HG03469 (cell line): ENCODE data around the gene SP2.
A peak's percentile ranks its signal among the peaks of the same experiment; 100 is the strongest.

Experiments
- ATAC-seq: cut with Tn5 transposase; IDR thresholded peaks from one replicate; pipeline ENCODE4 v1.9.1; 2021; ENCODE audit warnings: mild to moderate bottlenecking, moderate library complexity, moderate number of reproducible peaks; ENCODE audit not compliant: unreplicated experiment

SP2 gene

DNA sequence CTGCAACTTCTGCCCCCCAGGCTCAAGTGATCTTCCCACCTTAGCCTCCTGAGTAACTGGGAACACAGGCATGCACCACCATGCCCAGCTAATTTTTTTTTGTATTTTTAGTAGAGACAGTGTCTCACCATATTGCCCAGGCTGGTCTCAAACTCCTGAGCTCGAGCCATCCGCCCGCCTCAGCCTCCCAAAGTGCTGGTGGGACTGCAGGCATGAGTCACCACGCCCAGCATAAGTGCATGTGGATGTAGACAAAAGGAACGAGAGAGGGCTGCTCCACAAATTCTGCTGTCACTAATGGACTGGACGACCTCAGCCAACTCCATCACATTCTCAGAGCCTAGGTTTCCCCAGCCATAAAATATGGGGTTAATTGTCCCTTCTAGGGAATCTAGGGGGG lies 7.7 kb upstream of the SP2 start:
- no peak for ATAC-seq

DNA sequence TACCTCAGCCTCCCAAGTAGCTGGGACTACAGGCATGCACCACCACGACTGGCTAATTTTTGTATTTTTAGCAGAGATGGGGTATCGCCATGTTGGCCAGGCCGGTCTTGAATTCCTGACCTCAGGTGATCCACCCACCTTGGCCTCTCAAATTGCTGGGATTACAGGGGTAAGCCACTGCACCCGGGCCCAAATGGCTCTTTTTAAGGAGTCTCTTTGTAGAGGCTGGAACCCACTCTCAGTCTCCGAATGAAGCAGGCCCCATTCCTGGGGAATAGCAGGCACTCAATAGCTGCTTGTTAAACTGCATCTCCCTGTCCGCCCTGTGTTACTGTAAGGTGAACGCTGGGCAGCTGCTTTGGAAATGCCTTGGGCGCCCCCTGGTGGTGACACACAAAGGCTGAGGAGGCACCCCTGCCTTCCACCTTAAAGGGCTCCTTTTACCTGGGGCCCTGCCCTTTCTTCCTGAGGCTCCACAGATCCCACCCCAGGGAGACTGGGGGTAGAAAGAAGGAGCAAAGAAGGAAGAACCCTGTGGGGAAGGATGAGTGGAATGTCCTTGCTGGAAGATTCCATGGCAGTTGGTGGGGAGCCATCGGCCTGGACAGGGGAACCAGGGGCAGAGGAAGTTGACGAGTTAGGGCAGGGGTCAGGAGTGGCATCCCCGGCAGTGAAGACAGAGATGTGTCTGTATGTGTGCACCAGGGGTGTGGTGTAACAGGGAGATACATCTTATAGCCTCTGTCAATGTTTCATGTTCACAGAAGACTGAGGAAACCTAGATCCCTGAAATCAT lies 6.1 kb upstream of the SP2 start:
- peak; percentile 46 for ATAC-seq

DNA sequence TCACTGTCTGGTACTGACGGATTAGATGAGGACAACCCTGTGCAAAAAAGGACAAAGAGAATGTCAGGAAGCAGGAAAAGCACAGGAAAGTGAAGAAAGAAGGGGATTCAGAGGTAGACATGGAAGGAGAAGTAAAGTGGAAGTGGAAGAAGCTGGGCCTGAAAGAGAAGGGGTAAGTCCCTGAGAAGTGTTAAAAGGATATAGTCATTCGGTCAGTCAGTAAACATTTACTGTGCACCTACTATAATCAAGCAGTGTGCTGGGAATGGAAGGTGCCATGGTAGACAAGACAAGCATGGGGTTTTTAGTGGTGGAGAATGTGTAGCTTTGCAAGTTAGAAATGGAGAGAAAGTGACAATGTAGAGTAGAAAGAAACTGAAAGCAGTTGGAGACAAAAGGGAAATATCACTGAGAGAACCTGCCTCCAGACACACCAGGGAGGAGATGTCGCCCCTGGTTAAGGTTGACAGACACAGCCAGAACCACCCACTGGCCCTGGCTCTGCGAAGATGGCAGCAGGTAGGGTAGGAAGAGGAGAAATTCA lies 4.4 kb upstream of the SP2 start:
- ATAC-seq = no peak

DNA sequence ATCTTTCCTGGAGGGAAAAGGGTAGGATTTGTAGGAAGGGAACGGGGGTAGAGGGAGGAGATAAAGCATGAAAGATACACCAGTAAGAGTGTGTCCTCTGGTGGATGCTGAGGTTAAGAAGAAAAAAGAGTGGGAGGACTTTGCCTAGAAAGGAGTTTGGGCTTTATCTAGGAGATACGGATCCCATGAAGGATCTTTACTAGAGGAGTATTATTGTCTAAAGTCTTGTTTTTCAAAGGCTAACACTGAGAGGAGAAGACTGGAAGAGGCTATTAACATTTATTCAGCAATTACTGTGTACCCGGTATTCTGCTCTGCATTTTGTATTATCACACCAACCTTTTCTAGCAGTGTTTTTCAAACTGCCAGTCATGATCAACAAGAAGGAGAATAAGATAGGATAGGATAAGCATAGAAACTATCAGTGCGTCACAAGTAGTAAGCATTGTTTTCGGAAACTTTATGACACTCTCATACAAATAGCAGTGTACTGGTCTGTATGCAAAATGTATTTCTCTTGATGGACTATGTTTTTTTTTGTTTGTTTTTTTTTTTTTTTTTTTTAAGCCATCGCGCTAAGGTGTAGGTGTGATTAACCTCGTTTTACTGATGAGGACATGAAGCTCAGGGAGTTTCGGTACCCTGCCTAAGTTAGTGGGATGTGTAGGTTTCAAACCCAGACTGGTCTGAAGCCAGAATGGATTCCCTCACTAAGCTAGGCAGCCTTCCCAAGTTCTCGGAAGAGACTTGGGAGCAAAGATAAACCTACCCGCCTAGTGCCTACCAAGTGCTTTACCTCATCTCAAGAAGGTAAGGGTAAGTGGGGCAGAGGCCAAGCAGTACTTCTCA lies 1.3 kb upstream of the SP2 start:
- ATAC-seq = no peak

DNA sequence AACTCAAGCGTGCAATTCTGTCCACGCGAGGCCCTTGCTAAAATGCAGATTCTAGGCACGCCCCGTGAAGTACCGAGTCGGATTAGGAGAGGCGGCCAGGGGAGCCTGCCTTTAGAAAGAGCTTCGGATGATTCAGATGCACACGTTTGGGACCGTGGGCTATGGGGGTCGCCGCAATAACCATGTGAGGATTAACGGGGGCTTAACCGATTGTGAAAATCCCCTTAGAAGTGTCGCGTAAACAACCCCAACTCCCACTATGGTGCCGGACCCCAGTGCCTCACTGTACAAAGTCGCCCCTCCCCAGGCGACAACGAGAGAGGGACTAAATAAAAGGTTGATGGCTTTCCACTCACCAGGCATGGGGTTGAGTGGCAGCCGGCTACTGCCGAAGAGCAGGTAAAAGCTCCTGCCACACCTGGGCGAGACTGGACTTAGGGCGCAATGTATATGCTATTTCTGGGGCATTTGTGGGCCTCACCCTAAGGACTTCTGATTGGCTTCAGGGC lies 635 bp upstream of the SP2 start:
- ATAC-seq = no peak

DNA sequence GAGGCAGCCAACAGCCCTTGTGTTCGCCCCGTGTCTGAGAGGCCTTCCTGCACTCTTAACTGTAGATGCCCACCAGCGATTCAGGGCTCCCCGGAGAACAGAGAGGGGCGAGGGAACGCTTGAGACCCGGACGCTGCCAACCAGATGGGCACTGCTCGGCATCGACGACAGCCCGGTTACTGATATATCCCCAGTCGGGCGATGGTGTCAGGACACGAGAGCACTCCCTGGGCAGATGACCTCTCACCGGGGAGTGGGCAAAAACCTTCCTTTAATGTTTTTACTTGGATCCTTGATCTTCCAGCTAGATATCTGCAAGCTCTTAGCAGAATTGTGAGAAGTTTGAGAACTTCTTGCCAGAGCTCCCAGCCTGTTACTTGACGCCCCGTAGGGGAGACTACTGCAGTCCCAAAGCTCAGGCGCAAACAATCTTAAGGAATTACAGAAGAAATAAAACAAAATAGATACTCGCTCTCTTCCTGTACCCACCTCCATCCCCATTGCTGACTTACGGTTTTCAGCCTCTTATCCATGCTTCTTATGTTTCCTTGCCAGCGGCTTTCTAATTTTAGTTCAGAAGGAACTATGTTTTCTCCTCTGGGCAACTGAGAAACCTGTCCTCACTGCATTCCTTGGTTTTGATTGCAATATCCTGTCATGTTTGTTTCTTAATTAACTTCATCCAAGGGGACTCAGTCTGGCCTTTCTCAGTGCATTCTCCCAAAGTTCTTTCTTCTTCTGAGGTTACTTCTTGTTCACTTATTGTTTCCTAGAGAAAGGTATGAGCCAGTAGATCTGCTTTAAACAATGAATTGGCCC lies 845 bp downstream of the SP2 start:
- ATAC-seq = no peak

DNA sequence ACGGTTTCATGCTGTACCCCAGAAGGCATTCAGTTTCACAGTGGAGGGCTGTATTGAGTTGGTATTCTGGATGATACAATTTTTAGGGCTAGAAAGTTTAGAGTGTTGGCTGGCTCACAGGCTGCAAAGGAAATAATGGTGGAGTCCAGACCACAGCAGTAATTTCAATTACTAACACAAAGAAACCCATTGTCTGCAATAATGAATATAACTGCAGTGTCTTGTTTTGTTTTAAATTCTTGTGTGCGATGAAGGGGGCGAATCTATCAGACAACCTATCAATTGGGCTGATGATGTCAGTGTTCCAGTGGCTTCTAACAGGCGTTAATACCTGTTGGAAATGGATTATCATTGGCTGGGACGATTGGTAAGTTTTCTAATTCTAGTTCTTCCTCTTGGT lies 1.5 kb downstream of the SP2 start:
- ATAC-seq = no peak

DNA sequence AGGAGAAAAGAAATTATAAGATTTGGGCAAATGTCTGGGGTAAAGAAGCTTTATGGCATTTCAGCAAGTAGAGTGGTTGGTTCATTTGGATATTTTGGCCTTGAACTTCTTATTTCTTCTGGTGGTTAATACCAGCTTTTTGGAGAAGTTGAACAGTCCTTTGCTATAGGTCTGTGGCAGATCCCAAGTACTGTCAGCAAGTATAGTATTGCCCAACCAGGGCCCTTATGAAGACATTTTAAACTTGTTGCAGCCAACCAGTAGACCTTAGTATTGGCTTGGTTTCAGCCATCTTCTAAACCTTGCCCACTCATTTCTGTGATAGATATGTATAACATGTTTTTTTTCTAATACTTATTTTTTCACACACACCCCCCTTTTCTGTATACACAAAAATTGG lies 2.2 kb downstream of the SP2 start:
- no peak for ATAC-seq

DNA sequence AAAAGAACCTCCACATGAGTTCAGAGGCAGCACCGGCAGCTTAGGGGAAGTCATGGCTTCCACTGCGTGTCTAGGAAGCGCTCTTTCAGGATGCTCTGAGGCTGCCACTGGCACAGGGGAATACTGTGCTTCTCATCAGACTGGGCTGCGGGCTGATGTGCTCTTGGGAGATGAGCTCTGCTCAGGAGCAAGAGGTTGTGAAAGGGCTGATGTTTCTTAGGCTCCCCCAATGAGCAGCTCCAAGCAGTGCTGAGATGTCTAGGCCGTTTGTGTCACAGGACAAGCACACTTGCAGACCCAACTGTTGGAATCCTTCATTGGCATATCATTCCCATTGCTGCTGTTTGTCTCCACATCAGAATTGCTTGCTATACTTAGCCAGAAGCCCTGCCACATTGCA lies 3.6 kb downstream of the SP2 start:
- ATAC-seq = no peak

DNA sequence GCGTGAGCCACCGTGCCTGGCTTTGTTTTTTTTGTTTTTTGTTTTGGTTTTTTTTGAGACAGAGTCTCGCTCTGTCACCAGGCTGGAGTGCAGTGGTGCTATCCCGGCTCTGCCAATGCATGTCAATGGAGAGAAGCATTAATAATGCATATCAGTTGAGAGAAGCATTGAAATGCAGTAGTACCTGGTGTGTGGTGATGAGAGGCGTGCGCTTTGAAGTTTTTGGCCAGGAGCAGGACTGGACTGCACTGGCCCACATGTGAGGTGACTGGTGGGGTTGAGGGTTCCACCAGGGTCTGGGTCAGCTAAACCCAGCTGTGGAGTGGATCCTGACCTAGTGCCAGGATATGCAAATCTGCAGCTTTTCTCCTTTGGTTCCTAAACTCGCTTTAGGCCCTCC lies 5.4 kb downstream of the SP2 start:
- no peak for ATAC-seq

DNA sequence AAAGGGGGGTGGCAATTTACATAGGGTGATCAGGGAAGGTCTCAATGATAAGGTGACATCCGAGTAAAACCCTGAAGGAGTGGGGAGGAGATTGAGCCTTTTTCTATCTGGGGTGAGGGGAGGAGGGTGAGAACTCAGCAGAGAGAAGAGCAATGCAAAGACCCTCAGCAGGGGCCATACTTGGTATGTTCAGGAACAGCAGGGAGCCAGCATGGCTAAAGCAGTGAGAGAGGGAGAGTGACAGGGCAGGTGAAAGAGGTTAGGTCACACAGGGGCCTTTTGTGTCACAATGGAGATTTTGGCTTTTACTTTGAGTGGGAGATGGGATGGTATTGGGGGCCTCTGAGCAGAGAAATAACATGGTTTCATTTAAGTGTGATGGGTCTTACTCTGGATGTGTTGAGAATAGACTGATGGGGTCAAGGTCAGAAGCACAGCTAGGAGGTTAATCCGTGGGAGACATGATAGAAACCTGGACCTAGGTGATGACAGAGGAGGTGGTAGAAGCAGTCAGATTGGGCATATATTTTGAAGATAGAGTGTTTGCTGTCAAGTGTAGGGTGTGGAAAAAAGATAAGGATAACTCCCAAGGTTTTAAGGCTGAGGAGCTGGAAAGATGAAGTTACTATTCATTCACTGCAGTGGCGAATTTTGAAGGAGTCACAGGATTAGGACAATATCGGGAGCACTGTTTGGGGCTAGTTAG lies 6.2 kb downstream of the SP2 start:
- ATAC-seq = no peak

DNA sequence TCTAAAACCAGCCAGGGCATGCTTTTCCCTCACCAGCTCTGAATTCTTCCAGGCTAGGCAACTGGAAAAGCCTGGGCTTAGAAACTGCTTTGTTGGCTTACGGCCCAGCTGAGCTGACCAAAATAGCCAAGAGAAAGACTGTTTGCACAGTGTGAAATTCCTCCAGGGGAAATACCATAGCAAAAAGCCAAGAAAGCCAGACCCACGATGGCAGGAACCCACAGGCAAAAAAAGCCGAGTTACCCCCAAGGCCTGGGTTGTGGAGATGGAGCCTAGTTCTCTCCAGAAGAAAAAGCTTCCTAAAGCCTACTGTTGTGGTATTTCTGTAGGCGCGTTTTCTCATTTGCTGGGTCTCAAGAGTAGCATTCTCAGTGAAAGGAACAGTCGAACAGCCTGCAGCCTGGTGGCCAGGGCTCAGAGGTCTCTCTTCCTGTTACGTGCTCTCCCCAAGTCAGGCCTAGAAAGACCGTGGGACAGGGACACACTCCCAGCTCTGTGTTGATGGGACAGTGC lies 9.2 kb downstream of the SP2 start:
- ATAC-seq = no peak

DNA sequence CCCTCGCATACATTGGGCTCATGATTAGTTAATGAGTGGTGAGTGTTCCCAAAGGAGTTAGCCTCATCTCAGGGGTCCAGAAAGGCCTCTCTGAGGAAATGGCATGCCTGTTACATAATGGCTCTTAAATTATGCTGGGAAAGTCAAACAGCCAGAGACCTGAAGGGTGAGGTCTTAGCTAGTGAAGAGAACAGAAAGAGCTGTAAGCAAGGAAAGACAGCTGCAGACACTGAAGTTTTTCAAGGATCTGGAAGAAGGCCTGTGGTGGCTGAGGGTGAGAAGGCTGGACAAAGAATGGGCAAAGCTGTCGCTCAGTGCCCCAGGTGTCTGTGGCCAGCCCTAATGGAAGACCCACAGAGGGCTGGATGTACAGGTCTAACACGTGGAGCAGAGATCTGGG lies 10.4 kb downstream of the SP2 start:
- ATAC-seq = no peak

DNA sequence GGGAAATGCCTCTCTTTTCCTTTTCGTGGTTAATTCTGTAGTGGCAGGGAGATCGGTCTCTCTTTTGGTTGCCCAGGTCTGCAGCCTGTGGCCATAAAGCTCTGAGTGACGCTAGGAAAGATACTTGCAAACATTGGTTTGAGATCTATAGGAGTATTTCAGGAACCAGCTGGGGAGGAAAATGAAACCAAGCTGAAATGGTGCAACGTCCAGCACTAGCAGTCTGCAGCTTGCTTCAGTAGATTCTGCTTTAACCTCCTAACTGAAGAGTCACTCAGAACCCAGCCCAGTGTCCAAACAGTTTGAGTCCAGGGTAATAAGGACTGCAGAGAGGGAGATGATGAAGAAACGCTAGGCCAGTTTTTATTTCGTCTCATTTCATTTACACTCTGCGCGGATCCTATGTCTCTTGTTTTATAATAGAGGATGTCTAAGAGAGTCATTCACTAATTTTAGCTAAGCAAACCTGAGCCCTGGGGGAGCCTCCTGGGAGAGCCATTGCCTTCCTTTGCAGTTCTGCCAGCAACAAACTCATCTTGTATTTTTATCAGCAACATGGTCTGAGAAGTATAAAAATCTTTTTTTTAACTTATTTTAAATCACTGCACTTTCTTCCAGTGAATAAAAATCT lies 12.0 kb downstream of the SP2 start:
- ATAC-seq = no peak

DNA sequence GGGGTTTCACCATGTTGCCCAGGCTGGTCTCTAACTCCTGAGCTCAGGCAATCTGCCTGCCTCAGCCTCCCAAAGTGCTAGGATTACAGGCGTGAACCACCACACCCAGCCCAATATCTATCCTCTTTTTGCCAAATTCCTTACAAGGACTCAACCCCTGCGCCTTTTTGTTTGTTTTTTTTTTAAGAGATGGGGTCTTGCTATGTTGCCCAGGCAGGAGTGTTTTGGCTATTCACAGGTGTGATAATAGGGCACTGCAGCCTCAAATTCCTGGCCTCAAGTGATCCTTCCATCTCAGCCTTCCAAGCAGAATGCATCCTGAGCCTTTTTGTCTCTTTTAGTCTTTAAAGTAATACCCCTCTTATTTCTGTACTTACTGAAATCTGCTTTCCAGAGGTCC lies 17.0 kb downstream of the SP2 start:
- ATAC-seq = no peak

DNA sequence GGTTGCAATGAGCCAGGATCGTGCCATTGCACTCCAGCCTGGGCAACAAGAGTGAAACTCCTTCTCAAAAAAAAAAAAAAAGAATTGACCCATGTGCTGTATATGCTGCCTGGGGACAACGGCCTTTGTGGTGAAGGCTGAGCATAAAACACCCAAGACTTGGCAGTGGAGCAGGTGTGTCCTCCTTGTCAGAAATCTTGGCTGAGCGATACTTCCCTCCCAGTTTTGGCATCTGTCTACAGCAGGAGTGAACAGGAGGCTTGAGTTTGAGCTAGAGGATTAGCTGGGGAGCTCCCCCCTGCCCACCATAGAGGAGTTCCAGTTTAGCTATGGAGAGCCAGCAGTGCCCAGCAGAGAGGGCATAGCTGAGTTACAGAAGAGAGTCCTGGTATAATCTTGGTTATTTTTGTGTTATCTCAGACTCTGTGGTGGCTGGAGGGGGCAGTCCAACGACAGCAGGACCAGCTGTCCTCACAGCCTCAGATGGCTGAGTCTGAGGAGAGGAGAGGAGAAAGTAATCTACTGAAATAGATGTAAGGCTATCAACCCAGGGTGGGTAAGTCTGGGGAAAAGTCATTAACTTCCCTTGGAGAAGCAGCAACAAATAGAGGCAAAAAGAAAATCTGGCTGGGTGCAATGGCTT lies 18.4 kb downstream of the SP2 start:
- ATAC-seq = no peak

DNA sequence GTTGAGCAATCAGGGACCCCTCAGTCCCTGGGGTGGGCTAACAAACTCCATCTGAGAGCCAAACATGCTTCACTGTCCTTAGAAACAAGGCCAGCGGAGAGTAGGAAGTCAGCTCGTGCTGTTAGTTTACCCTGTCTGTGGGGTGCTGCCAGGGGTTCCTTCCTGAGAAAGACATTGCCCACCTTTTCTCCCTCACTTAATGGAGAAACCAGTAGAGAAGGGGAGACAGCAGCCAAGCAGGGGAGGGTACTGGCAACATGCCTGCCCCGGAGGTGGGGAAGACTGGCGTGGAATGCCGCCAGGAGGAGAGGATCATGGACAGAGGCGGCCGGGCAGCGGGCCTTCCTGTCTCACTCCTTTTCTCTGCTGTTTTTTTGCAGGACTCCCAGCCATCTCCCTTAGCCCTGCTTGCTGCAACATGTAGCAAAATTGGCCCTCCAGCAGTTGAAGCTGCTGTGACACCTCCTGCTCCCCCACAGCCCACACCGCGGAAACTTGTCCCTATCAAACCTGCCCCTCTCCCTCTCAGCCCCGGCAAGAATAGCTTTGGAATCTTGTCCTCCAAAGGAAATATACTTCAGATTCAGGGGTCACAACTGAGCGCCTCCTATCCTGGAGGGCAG lies 19.9 kb downstream of the SP2 start:
- no peak for ATAC-seq

DNA sequence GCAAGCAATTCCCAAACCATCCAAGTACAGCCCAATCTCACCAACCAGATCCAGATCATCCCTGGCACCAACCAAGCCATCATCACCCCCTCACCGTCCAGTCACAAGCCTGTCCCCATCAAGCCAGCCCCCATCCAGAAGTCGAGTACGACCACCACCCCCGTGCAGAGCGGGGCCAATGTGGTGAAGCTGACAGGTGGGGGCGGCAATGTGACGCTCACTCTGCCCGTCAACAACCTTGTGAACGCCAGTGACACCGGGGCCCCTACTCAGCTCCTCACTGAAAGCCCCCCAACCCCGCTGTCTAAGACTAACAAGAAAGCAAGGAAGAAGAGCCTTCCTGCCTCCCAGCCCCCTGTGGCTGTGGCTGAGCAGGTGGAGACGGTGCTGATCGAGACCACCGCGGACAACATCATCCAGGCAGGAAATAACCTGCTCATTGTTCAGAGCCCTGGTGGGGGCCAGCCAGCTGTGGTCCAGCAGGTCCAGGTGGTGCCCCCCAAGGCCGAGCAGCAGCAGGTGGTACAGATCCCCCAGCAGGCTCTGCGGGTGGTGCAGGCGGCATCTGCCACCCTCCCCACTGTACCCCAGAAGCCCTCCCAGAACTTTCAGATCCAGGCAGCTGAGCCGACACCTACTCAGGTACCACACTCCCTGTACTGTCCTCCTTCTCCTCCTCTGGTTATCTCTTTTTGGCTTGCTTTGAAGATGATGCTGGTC lies 20.6 kb downstream of the SP2 start:
- no peak for ATAC-seq
